ENCODE data around the gene WSCD2. TPM values are rescaled to one million over a fixed set of nuclear protein-coding genes. Genes with fewer than 3 reads are reported as not detected.

The WSCD2 gene
- total RNA-seq, 4 donors from 2014 or later: 0.46 to 1.3 (median 0.50) TPM; not detected in 1

DNA sequence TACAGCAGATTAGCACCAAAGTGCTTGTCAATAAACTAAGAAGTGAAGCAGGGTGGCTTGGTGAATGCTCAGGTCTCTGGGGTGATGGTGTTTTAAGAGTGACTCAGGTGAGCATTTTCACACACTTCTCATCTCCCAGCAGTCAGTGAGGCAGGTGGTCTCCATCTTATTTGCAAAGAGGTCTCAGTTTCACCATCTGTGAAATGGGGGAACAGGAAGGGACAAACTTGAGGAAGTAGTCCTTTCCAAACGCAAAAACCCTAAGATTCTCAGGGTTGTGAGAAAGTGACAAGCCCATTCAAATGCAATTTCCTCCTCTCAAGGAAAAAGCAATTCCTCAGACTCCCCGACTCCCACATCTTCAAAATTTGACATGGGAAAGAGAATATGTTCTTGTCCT is 155.9 kb downstream of the WSCD2 start:
- no peak for DNase-seq (ENCODE audit: low spot score)
- no peak for ATAC-seq (ENCODE audit: low FRiP score)
- TF ChIP-seq, protein P1, sequence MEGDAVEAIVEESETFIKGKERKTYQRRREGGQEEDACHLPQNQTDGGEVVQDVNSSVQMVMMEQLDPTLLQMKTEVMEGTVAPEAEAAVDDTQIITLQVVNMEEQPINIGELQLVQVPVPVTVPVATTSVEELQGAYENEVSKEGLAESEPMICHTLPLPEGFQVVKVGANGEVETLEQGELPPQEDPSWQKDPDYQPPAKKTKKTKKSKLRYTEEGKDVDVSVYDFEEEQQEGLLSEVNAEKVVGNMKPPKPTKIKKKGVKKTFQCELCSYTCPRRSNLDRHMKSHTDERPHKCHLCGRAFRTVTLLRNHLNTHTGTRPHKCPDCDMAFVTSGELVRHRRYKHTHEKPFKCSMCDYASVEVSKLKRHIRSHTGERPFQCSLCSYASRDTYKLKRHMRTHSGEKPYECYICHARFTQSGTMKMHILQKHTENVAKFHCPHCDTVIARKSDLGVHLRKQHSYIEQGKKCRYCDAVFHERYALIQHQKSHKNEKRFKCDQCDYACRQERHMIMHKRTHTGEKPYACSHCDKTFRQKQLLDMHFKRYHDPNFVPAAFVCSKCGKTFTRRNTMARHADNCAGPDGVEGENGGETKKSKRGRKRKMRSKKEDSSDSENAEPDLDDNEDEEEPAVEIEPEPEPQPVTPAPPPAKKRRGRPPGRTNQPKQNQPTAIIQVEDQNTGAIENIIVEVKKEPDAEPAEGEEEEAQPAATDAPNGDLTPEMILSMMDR (IDR thresholded peaks at IDR 0.05): no peak

DNA sequence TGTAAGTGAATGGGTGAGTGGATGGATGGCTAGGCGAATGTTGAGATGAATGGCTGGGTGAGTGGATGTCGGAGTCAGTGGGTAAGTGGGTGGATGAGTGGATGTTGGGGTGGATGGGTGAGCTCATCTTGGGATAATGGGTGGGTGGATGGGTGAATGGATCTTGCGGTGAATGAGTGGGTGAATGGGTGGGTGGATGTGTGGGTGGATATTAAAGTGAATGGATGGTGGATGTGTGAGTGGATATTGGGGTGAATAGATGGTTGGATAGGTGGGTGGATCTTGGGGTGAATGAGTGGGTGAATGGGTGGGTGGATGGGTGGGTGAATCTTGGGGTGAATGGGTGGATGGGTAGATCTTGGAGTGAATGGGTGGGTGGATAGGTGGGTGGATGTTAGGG is 158.1 kb downstream of the WSCD2 start:
- DNase-seq (ENCODE audit: low spot score): no peak
- TF ChIP-seq, protein P1 (IDR thresholded peaks at IDR 0.05): no peak
- ATAC-seq (ENCODE audit: low FRiP score): no peak

DNA sequence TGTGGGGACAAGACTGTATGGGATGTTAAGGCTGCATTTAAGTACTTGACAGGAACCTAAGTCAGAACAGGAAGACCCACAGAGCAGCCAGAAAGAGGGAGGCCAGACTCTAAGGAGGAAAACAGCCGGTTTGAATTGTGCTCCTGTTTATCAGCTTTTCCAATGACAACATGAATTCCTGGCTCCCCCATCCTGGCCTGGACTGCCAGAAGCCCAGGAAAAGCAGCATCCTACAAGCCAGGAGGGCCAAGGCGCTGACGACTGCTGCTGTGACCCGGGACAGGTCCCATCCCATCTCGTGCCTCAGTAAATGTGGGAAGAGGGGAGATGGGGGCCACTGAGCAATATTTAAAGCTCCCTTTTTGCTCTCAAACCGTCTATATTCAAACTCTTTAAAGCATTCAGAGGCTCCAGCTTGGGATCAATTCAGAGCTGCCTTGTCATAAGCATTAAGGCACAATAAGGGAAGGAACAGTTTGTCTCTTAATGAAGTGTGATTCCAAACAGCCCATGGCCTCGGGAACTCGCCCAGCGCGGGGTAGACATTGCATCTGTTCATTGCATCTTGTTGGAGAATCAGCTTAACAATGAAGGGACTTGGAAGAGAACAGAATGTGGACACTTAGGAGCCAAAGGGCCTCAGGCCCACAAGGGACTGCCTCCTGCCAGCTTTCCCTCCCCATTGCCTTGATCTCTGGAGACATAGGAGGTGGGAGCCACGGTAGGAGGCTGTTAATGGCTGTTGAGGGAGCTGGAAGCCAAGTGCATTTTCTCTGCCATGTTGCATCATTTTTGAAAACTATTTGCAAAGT is 160.5 kb downstream of the WSCD2 start:
- ATAC-seq (ENCODE audit: low FRiP score) (no peak), DNase-seq (ENCODE audit: low spot score) (no peak)

DNA sequence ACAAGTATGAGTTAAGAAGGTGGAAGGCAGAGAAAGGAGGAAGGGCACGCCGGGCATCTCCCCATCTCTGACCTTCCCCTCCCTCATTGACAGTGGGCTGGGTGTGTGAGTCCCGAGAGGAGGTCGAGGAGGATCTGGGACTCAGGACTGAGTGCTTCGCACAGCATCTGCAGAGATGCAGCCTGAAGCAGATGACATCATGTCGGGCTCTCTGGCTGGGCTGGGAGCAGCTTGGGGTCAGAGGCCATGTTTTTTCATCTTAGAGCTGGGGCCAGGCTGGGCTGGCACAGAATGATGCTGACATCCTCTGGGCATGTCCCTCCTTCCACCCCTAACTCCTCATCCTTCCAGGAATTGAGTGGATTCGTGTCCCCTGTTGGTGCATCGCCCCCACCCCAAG is 166.6 kb downstream of the WSCD2 start:
- DNase-seq (ENCODE audit: low spot score): no peak
- ATAC-seq (ENCODE audit: low FRiP score): no peak
- TF ChIP-seq, protein P1 (IDR thresholded peaks at IDR 0.05): no peak

More for the DNA sequence above, 160.5 kb downstream of the WSCD2 start:
- TF ChIP-seq, protein P1 (IDR thresholded peaks at IDR 0.05): no peak

DNA sequence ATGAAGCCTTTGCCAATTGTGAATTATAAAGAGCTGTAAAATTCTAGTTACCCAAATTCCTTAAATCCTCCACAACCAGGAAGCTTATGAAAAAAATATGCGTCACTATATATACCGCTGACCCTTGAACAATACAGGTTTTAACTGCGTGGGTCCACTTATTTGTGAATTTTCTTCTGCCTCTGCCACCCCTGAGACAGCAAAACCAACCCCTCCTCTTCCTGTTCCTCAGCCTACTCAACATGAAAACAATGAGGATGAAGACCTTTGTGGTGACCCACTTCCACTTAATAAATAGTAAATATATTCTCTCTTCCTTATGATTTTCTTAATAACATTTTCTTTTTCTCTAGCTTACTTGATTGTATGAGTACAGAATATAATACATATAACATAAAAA is 167.9 kb downstream of the WSCD2 start:
- TF ChIP-seq, protein P1 (IDR thresholded peaks at IDR 0.05): no peak
- no peak for DNase-seq (ENCODE audit: low spot score)
- no peak for ATAC-seq (ENCODE audit: low FRiP score)

DNA sequence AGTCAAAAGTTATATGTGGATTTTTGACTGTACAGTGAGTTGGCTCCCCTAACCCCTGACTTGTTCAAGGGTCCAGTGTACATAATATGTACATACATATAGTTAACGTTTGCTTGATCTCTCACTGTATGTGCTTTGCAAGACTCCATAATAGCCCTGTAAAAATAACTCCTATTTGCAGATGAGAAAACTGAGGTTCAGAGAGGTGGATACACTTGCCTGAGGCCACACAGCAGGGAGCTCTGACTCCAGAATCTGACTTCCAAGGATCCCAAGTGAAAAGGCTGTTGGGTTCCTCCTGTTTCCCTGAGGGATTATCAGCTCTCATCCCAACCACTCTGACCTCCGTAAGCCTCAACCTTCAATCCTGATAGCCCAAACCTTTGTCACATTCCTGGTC is 168.3 kb downstream of the WSCD2 start:
- ATAC-seq (ENCODE audit: low FRiP score): no peak

More for the DNA sequence above, 168.3 kb downstream of the WSCD2 start:
- TF ChIP-seq, protein P1 (IDR thresholded peaks at IDR 0.05): no peak
- DNase-seq (ENCODE audit: low spot score): no peak

Measured in omental fat pad (tissue), 4 donors.